MCF 10A (cell line): ENCODE results near the gene XPO6. TPM values are rescaled to one million over a fixed set of nuclear protein-coding genes. Genes with fewer than 3 reads are reported as not detected.

Source experiments
- BruUV-seq: library from RNA; stranded (reverse); fragments of 400-500 nt; replicated peaks from 2 replicates; lab custom pipeline; 2021; lab: Mats Ljungman, UMichigan
- CTCF ChIA-PET: fragments of 300-600 bp; sonication (Branson Sonifier 250); formaldehyde crosslinking; extraction: SDS; loops from one replicate; lab custom pipeline; 2021; ENCODE audit warnings: antibody characterized with exemption, inconsistent platforms; lab: Yijun Ruan, JAX
- POLR2A ChIA-PET: fragments of 300-600, 350-650 bp; sonication (Branson Sonifier 250); formaldehyde crosslinking; extraction: SDS; loops from one replicate; lab custom pipeline; 2020; ENCODE audit warnings: antibody characterized with exemption, inconsistent platforms; lab: Yijun Ruan, JAX
- DNase-seq: peaks from one replicate; pipeline ENCODE4 v3.0.0-alpha.2; 2018; ENCODE audit not compliant: unreplicated experiment
- H3K27ac Mint-ChIP-seq: one replicate; pipeline ENCODE4 v1.8.0; 2022; ENCODE audit warnings: mild to moderate bottlenecking, low read depth, mixed read lengths; ENCODE audit not compliant: unreplicated experiment
- H3K27me3 Mint-ChIP-seq: one replicate; pipeline ENCODE4 v1.8.0; 2022; ENCODE audit warnings: mixed read lengths; ENCODE audit not compliant: insufficient read depth, unreplicated experiment
- H3K36me3 Mint-ChIP-seq: one replicate; pipeline ENCODE4 v1.8.0; 2022; ENCODE audit warnings: mild to moderate bottlenecking, moderate library complexity, mixed read lengths; ENCODE audit not compliant: insufficient read depth, unreplicated experiment
- H3K4me1 Mint-ChIP-seq: one replicate; pipeline ENCODE4 v1.8.0; 2022; ENCODE audit warnings: mixed read lengths; ENCODE audit not compliant: insufficient read depth, unreplicated experiment
- H3K4me3 Mint-ChIP-seq: one replicate; pipeline ENCODE4 v1.8.0; 2022; ENCODE audit warnings: mild to moderate bottlenecking, moderate library complexity, mixed read lengths; ENCODE audit not compliant: unreplicated experiment
- H3K9me3 Mint-ChIP-seq: one replicate; pipeline ENCODE4 v1.8.0; 2022; ENCODE audit warnings: mixed read lengths; ENCODE audit not compliant: unreplicated experiment
- CTCF ChIP-seq: fragments of 200-600 bp; IDR thresholded peaks from one replicate; pipeline ENCODE4 v1.8.0; 2022; ENCODE audit warnings: antibody characterized with exemption, mild to moderate bottlenecking; ENCODE audit not compliant: unreplicated experiment
- intact Hi-C: fragments of 100-400 bp; cut with micrococcal nuclease; formaldehyde crosslinking; loops from 2 replicates; pipeline ENCODE4 v1.14.1; 2022
- total RNA-seq: library from RNA; stranded (reverse); gene quantifications from 2 replicates; pipeline ENCODE4 v1.2.3, GENCODE V29; 2022

The XPO6 gene
- total RNA-seq, 1 experiment from 2014 or later, result 200 TPM

- Mint-ChIP-seq H3K36me3 (no peaks in the 10 kb centered on the region), H3K27me3 (peaks cover 55% of the 10 kb centered on the region), H3K9me3 (no peaks in the 10 kb centered on the region), H3K4me3 (no peak within 1 kb of the TSS), H3K4me1 (peaks cover 8% of the 10 kb centered on the region), H3K27ac (no peak within 1 kb of the TSS)
- CTCF ChIA-PET, result interaction anchor here (0.6 kb wide), 2 partner anchors 138 to 373 kb away, joined by 3 to 4 read pairs; no protein-coding TSS in a partner anchor
- no TSS peak for BruUV-seq
- no peak for TF ChIP-seq CTCF
- intact Hi-C loops, result no loop called here
- POLR2A ChIA-PET, result no interaction called here
- no peak for DNase-seq
These were observed 148.1 kb downstream of the XPO6 start, which contains the start of gene GSG1L for GRCh38 chr16:28063591-28064061. TSS of gene GSG1L (minus strand) at chr16:28063714. CDS start at chr16:28063424, 290 bp downstream.

GRCh38 chr16:28062847-28063521 lies 148.8 kb downstream of the XPO6 start:
- CTCF ChIA-PET, result no interaction called here
- H3K4me1 Mint-ChIP-seq, result peaks cover 5% of the 10 kb centered on the region
- no peak overlapping the region for H3K4me3 Mint-ChIP-seq
- BruUV-seq, result no TSS peak
- POLR2A ChIA-PET, result no interaction called here
- intact Hi-C loops, result no loop called here
- H3K36me3 Mint-ChIP-seq, result no peaks in the 10 kb centered on the region
- DNase-seq, result no peak
- H3K9me3 Mint-ChIP-seq, result no peaks in the 10 kb centered on the region
- H3K27ac Mint-ChIP-seq, result no peak overlapping the region
- TF ChIP-seq CTCF, result no peak
- H3K27me3 Mint-ChIP-seq, result peaks cover 61% of the 10 kb centered on the region

- Mint-ChIP-seq H3K36me3 (no peaks in the 10 kb centered on the region), H3K27me3 (peaks cover 65% of the 10 kb centered on the region), H3K27ac (no peak overlapping the region), H3K4me1 (no peaks in the 10 kb centered on the region), H3K9me3 (no peaks in the 10 kb centered on the region), H3K4me3 (no peak overlapping the region)
- DNase-seq, result no peak
- no TSS peak for BruUV-seq
- CTCF ChIA-PET, result interaction anchor here (0.9 to 1.3 kb wide), 3 partner anchors 8 to 423 kb away, joined by 3 to 4 read pairs (median 4); no protein-coding TSS in a partner anchor
- POLR2A ChIA-PET, result interaction anchor here (0.6 kb wide), 1 partner anchor 536 kb away, joined by 4 read pairs; no protein-coding TSS in a partner anchor
- intact Hi-C loops, result no loop called here
- TF ChIP-seq CTCF, result no peak
These were observed 149.4 kb downstream of the XPO6 start for GRCh38 chr16:28062261-28062846.
